ENCODE measurements around the gene C19orf85. TPM values are rescaled to one million over a fixed set of nuclear protein-coding genes. Genes with fewer than 3 reads are reported as not detected.
A peak's percentile ranks its signal among the peaks of the same experiment; 100 is the strongest.

Gene C19orf85
- total and polyA plus RNA-seq, 10 of the 15 experiments (the other 5 are each of a cell fraction or from before 2014, with no cell fraction given) = not detected

DNA sequence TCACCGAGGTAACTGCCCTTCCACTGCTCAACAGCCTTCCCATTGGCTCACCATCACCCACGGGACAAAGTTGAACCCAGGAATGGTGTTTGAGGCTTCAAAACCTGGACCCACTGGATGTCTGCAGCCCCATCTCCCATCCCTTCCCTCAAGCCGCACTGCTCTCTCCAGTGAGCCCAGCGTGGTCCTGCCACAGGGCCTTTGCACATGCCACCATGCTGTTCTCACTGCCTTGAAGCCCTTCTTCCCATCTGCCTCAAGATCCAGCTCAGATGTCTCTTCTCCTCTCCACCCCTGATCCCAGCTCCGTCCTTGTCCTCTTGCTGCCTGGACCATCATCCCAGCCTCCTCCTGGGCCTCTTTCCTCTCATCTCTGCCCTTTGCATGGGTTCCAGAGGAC is 25.5 kb downstream of the C19orf85 start (continued):
- TF ChIP-seq, protein P1, sequence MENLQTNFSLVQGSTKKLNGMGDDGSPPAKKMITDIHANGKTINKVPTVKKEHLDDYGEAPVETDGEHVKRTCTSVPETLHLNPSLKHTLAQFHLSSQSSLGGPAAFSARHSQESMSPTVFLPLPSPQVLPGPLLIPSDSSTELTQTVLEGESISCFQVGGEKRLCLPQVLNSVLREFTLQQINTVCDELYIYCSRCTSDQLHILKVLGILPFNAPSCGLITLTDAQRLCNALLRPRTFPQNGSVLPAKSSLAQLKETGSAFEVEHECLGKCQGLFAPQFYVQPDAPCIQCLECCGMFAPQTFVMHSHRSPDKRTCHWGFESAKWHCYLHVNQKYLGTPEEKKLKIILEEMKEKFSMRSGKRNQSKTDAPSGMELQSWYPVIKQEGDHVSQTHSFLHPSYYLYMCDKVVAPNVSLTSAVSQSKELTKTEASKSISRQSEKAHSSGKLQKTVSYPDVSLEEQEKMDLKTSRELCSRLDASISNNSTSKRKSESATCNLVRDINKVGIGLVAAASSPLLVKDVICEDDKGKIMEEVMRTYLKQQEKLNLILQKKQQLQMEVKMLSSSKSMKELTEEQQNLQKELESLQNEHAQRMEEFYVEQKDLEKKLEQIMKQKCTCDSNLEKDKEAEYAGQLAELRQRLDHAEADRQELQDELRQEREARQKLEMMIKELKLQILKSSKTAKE (IDR thresholded peaks at IDR 0.05; ENCODE audit: low read depth, poor library complexity, severe bottlenecking) = no peak
- no peak for TF ChIP-seq CHD2 (IDR thresholded peaks at IDR 0.05; ENCODE audit: borderline replicate concordance, low read depth, low read length)

DNA sequence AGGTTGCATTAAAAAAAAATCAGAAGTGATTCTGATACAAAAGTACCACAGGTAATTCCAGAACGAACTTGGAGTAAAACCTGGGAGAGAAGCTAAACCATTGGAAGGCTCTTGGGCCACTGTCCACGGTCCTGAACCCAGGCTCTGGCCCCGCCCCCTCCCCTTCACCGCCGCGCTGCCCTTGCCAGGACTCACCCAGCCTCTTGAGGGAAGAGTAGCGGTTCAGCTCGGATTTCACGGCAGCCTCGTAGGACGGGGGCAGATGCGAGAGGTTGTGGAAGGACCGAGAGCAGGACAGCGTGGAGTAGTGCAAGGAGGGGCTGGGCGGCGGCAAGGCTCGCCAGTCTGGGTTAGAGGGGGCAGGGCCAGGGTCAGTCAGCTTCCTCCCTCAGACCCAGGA is 27.1 kb downstream of the C19orf85 start:
- ATAC-seq (peak; percentile 63), FAIRE-seq (no peak), DNase-seq (ENCODE audit: low read depth, low spot score) (no peak)
- no peak overlapping the region for H3K4me2 ChIP-seq (ENCODE audit: control insufficient read depth, insufficient read depth)
- TF ChIP-seq, protein P2, sequence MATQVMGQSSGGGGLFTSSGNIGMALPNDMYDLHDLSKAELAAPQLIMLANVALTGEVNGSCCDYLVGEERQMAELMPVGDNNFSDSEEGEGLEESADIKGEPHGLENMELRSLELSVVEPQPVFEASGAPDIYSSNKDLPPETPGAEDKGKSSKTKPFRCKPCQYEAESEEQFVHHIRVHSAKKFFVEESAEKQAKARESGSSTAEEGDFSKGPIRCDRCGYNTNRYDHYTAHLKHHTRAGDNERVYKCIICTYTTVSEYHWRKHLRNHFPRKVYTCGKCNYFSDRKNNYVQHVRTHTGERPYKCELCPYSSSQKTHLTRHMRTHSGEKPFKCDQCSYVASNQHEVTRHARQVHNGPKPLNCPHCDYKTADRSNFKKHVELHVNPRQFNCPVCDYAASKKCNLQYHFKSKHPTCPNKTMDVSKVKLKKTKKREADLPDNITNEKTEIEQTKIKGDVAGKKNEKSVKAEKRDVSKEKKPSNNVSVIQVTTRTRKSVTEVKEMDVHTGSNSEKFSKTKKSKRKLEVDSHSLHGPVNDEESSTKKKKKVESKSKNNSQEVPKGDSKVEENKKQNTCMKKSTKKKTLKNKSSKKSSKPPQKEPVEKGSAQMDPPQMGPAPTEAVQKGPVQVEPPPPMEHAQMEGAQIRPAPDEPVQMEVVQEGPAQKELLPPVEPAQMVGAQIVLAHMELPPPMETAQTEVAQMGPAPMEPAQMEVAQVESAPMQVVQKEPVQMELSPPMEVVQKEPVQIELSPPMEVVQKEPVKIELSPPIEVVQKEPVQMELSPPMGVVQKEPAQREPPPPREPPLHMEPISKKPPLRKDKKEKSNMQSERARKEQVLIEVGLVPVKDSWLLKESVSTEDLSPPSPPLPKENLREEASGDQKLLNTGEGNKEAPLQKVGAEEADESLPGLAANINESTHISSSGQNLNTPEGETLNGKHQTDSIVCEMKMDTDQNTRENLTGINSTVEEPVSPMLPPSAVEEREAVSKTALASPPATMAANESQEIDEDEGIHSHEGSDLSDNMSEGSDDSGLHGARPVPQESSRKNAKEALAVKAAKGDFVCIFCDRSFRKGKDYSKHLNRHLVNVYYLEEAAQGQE (IDR thresholded peaks at IDR 0.05; ENCODE audit: low read depth, low read length) = peak; percentile 94
- TF ChIP-seq, protein P3, sequence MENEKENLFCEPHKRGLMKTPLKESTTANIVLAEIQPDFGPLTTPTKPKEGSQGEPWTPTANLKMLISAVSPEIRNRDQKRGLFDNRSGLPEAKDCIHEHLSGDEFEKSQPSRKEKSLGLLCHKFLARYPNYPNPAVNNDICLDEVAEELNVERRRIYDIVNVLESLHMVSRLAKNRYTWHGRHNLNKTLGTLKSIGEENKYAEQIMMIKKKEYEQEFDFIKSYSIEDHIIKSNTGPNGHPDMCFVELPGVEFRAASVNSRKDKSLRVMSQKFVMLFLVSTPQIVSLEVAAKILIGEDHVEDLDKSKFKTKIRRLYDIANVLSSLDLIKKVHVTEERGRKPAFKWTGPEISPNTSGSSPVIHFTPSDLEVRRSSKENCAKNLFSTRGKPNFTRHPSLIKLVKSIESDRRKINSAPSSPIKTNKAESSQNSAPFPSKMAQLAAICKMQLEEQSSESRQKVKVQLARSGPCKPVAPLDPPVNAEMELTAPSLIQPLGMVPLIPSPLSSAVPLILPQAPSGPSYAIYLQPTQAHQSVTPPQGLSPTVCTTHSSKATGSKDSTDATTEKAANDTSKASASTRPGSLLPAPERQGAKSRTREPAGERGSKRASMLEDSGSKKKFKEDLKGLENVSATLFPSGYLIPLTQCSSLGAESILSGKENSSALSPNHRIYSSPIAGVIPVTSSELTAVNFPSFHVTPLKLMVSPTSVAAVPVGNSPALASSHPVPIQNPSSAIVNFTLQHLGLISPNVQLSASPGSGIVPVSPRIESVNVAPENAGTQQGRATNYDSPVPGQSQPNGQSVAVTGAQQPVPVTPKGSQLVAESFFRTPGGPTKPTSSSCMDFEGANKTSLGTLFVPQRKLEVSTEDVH (IDR thresholded peaks at IDR 0.05; ENCODE audit: low read depth, partially characterized antibody) = no peak
- ChIA-PET POLR2A (no interaction called here), SMC1A (ENCODE audit: uncharacterized antibody, unreplicated experiment) (interaction anchor here (0.6 kb wide), 1 partner anchor 80 kb away, joined by 3 read pairs; no protein-coding TSS in a partner anchor), RAD21 (ENCODE audit: unreplicated experiment) (interaction anchor here (0.9 kb wide), 1 partner anchor 74 kb away, joined by 3 read pairs; no protein-coding TSS in a partner anchor), CTCF (interaction anchor here (0.8 to 1.5 kb wide), 4 partner anchors 16 to 67 kb away, joined by 3 to 4 read pairs (median 4); no protein-coding TSS in a partner anchor)
- no peaks in the 10 kb centered on the region for H3K36me3 ChIP-seq (ENCODE audit: control insufficient read depth in 2 of 2, insufficient read depth in 2 of 2, low read length in 1 of 2)
- H3K9me3 ChIP-seq (replicated peaks; ENCODE audit: control insufficient read depth, insufficient read depth, low read length) = no peaks in the 10 kb centered on the region; the same call in 2 of the 3 replicates
- 6% methylated on average over 17 of the region's 17 CpGs for WGBS (ENCODE audit: insufficient coverage, insufficient replicate concordance, low lambda C conversion rate, missing lambda C conversion rate)
- in situ Hi-C loops (cut with MboI) (no loop called here), intact Hi-C loops (cut with micrococcal nuclease; ENCODE audit: unreplicated experiment) (no loop called here)
- no peak overlapping the region for H3K4me3 ChIP-seq
- H2AFZ ChIP-seq (ENCODE audit: control insufficient read depth, low read depth, low read length) = no peak overlapping the region
- H3K27me3 ChIP-seq (replicated peaks in 1 of 2; ENCODE audit: control insufficient read depth in 2 of 2, insufficient read depth in 2 of 2, low read length in 1 of 2) = no peaks in the 10 kb centered on the region; a peak in 1 of 4 replicates
- no peaks in the 10 kb centered on the region for H4K20me1 ChIP-seq (ENCODE audit: control insufficient read depth, insufficient read depth)
- no peaks in the 10 kb centered on the region; the same call in 1 of the 2 replicates for H3K4me1 ChIP-seq (ENCODE audit: control insufficient read depth, insufficient read depth, low read length)
- no peaks in the 10 kb centered on the region for H3K79me2 ChIP-seq (ENCODE audit: control insufficient read depth, insufficient read depth, low read length)
- BruUV-seq (replicated peaks) = no TSS peak
- H3K9ac ChIP-seq (ENCODE audit: control insufficient read depth, insufficient read depth, low read length) = no peak overlapping the region
- no peak overlapping the region for H3K27ac ChIP-seq (ENCODE audit: control insufficient read depth, insufficient read depth)

All from GM12878 (cell line).